GDM1 (cell line): Measurements from ENCODE around the gene NRF1.
A peak's percentile ranks its signal among the peaks of the same experiment; 100 is the strongest.
"Not testable (repeated sequence)": the region's sequence is repeated elsewhere in the genome, so short reads cannot be mapped to it uniquely, and the experiment has no call there.

ENCODE experiments used
- DNase-seq: peaks from one replicate; lab custom pipeline; 2025; lab: John Stamatoyannopoulos, UW

NRF1 gene

GRCh38 chr7:129649128-129649690, 37.7 kb downstream of the NRF1 start:
- DNase-seq = no peak

- DNase-seq = no peak
Measured at GRCh38 chr7:129650056-129650758, 38.7 kb downstream of the NRF1 start.

GRCh38 chr7:129652914-129653313, 41.4 kb downstream of the NRF1 start:
- DNase-seq = no peak

GRCh38 chr7:129655811-129656210, 44.3 kb downstream of the NRF1 start:
- DNase-seq = no peak

- DNase-seq = no peak
Measured at GRCh38 chr7:129657363-129657762, 45.8 kb downstream of the NRF1 start.

- not testable (repeated sequence) for DNase-seq
Measured at GRCh38 chr7:129659907-129660306, 48.4 kb downstream of the NRF1 start.

GRCh38 chr7:129661645-129662182, 50.2 kb downstream of the NRF1 start:
- DNase-seq = no peak

GRCh38 chr7:129663240-129663639, 51.7 kb downstream of the NRF1 start:
- not testable (repeated sequence) for DNase-seq

- DNase-seq = peak; percentile 10
Measured at GRCh38 chr7:129664029-129665012, 52.8 kb downstream of the NRF1 start.

- DNase-seq = peak; percentile 53
Measured at GRCh38 chr7:129665013-129665401, 53.5 kb downstream of the NRF1 start.

- no peak for DNase-seq
Measured at GRCh38 chr7:129667116-129667515, 55.6 kb downstream of the NRF1 start.

GRCh38 chr7:129667551-129667950, 56.0 kb downstream of the NRF1 start:
- no peak for DNase-seq

- no peak for DNase-seq
Measured at GRCh38 chr7:129669901-129670300, 58.4 kb downstream of the NRF1 start.

- no peak for DNase-seq
Measured at GRCh38 chr7:129670656-129671055, 59.1 kb downstream of the NRF1 start.

GRCh38 chr7:129671266-129671665, 59.7 kb downstream of the NRF1 start:
- no peak for DNase-seq

- not testable (repeated sequence) for DNase-seq
Measured at GRCh38 chr7:129674475-129674874, 63.0 kb downstream of the NRF1 start.

GRCh38 chr7:129675521-129675920, 64.0 kb downstream of the NRF1 start:
- no peak for DNase-seq

- DNase-seq = no peak
Measured at GRCh38 chr7:129676017-129676897, 64.7 kb downstream of the NRF1 start.

GRCh38 chr7:129677796-129678195, 66.3 kb downstream of the NRF1 start:
- DNase-seq = no peak

GRCh38 chr7:129678606-129679005, 67.1 kb downstream of the NRF1 start:
- no peak for DNase-seq

- DNase-seq = no peak
Measured at GRCh38 chr7:129680400-129680799, 68.9 kb downstream of the NRF1 start.
